ENCODE data around the gene LTC4S. TPM values are rescaled to one million over a fixed set of nuclear protein-coding genes. Genes with fewer than 3 reads are reported as not detected.
"Not testable (repeated sequence)": the region's sequence is repeated elsewhere in the genome, so short reads cannot be mapped to it uniquely, and the experiment has no call there.

The LTC4S gene
- total RNA-seq, 1 donor from 2014 or later, result 0.26 TPM

DNA sequence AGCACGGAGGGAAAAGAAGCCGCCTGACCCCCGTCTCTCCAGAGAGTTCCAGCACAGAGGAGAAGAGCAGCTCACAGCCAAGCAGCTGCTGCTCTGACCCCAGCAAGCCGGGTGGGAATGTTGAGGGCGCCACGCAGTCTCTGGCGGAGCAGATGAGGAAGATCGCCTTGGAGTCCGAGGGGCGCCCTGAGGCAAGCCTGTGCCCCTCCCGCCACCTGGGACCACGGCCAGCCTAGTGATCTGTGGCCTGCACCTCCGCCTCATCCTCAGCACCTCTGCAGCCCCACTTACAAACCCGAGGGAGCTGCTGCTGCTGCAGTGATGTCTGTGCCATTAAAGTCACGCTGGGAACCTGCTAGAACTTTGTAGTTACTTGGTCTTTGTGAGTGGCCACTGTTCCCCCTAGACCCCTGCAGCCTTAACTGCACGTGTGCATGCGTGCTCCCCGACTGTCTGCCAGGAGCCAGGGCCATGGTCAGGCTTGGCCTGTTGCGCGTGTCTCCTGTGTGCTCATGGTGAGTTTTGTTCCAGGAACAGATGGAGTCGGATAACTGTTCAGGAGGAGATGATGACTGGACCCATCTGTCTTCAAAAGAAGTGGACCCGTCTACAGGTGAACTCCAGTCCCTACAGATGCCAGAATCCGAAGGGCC lies 39.4 kb downstream of the LTC4S start:
- Histone ChIP-seq H3K36me3 (ENCODE audit: control insufficient read depth, insufficient read depth, low read length) (peaks cover 52% of the 10 kb centered on the region), H3K4me3 (ENCODE audit: low read depth, low read length) (no peak overlapping the region), H3K27me3 (ENCODE audit: control insufficient read depth, insufficient read depth, low read length) (no peaks in the 10 kb centered on the region)
- no peak for DNase-seq (ENCODE audit: low read depth)
- TF ChIP-seq CTCF (IDR thresholded peaks at IDR 0.05; ENCODE audit: insufficient read depth, low read length, severe bottlenecking), result no peak
- FAIRE-seq, result no peak

GRCh38 chr5:179833709-179834070 lies 39.9 kb downstream of the LTC4S start:
- no peak for FAIRE-seq
- TF ChIP-seq CTCF (IDR thresholded peaks at IDR 0.05; ENCODE audit: insufficient read depth, low read length, severe bottlenecking), result no peak
- H3K36me3 ChIP-seq (ENCODE audit: control insufficient read depth, insufficient read depth, low read length), result peaks cover 51% of the 10 kb centered on the region

GRCh38 chr5:179834120-179834519 lies 40.3 kb downstream of the LTC4S start:
- H3K4me3 ChIP-seq (ENCODE audit: low read depth, low read length), result no peak overlapping the region
- no peak for TF ChIP-seq CTCF (IDR thresholded peaks at IDR 0.05; ENCODE audit: insufficient read depth, low read length, severe bottlenecking)
- FAIRE-seq, result no peak
- DNase-seq (ENCODE audit: low read depth), result no peak
- no peaks in the 10 kb centered on the region for H3K27me3 ChIP-seq (ENCODE audit: control insufficient read depth, insufficient read depth, low read length)
- peaks cover 47% of the 10 kb centered on the region for H3K36me3 ChIP-seq (ENCODE audit: control insufficient read depth, insufficient read depth, low read length)

More at GRCh38 chr5:179833709-179834070, 39.9 kb downstream of the LTC4S start:
- no peak for DNase-seq (ENCODE audit: low read depth)
- H3K27me3 ChIP-seq (ENCODE audit: control insufficient read depth, insufficient read depth, low read length), result no peaks in the 10 kb centered on the region
- no peak overlapping the region for H3K4me3 ChIP-seq (ENCODE audit: low read depth, low read length)

- not testable (repeated sequence) for H3K4me3 ChIP-seq (ENCODE audit: low read depth, low read length); H3K27me3 ChIP-seq (ENCODE audit: control insufficient read depth, insufficient read depth, low read length); DNase-seq (ENCODE audit: low read depth); FAIRE-seq
- peaks cover 43% of the 10 kb centered on the region for H3K36me3 ChIP-seq (ENCODE audit: control insufficient read depth, insufficient read depth, low read length)
Measured at GRCh38 chr5:179834871-179835270, 41.1 kb downstream of the LTC4S start.

GRCh38 chr5:179836225-179837019 lies 42.6 kb downstream of the LTC4S start:
- Histone ChIP-seq H3K27me3 (ENCODE audit: control insufficient read depth, insufficient read depth, low read length) (no peaks in the 10 kb centered on the region), H3K4me3 (ENCODE audit: low read depth, low read length) (no peak overlapping the region), H3K36me3 (ENCODE audit: control insufficient read depth, insufficient read depth, low read length) (peaks cover 38% of the 10 kb centered on the region)
- TF ChIP-seq CTCF (IDR thresholded peaks at IDR 0.05; ENCODE audit: insufficient read depth, low read length, severe bottlenecking), result no peak
- no peak for FAIRE-seq
- no peak for DNase-seq (ENCODE audit: low read depth)

GRCh38 chr5:179837076-179838011 lies 43.6 kb downstream of the LTC4S start:
- no peak for FAIRE-seq
- DNase-seq (ENCODE audit: low read depth), result no peak
- peaks cover 35% of the 10 kb centered on the region for H3K36me3 ChIP-seq (ENCODE audit: control insufficient read depth, insufficient read depth, low read length)

More at GRCh38 chr5:179837076-179838011, 43.6 kb downstream of the LTC4S start:
- Histone ChIP-seq H3K27me3 (ENCODE audit: control insufficient read depth, insufficient read depth, low read length) (no peaks in the 10 kb centered on the region), H3K4me3 (ENCODE audit: low read depth, low read length) (no peak overlapping the region)
- no peak for TF ChIP-seq CTCF (IDR thresholded peaks at IDR 0.05; ENCODE audit: insufficient read depth, low read length, severe bottlenecking)
